T-cell (primary cell): ENCODE data around the gene LY86. TPM values are rescaled to one million over a fixed set of nuclear protein-coding genes. Genes with fewer than 3 reads are reported as not detected.

ENCODE experiments used
- ATAC-seq, 4 experiments: fragments of 200-7000 bp in 3 of 4; fragments of 150-1000 bp in 1 of 4; cut with Tn5 transposase; replicated peaks in 1 of 4; 1 replicate in 3 of 4; 2 replicates in 1 of 4; pipeline ENCODE4 v1.10.0; 2021; ENCODE audit warnings: moderate library complexity in 3 of 4, mild to moderate bottlenecking in 2 of 4, moderate number of reproducible peaks in 1 of 4
- CTCF ChIA-PET, 2 donors: fragments of 300-600 bp; sonication (Branson Sonifier 250); formaldehyde crosslinking; loops; one replicate each; lab custom pipeline; 2022; ENCODE audit warnings: antibody characterized with exemption in 2 of 2; lab: Charles Lee
- POLR2A ChIA-PET, 2 donors: fragments of 300-600 bp; sonication (Branson Sonifier 250); formaldehyde crosslinking; loops; one replicate each; lab custom pipeline; 2022; ENCODE audit warnings: antibody characterized with exemption in 2 of 2; lab: Charles Lee
- DNase-seq, 35 experiments: peaks; one replicate each; pipeline versions ENCODE4 v3.0.0 to v3.0.0-alpha.2; 2013 to 2023
- H3K27ac ChIP-seq: one replicate; pipeline ENCODE4 v1.5.1; 2013; ENCODE audit warnings: low read length
- H3K27me3 ChIP-seq, 2 experiments: replicated peaks in 1 of 2; 1 replicate in 1 of 2; 2 replicates in 1 of 2; pipeline versions ENCODE4 v1.6.1 to v1.7.0; 2013; ENCODE audit warnings: low read length in 1 of 2, mixed read lengths in 1 of 2; ENCODE audit not compliant: control insufficient read depth in 2 of 2, insufficient read depth in 2 of 2; ENCODE audit errors: extremely low read depth in 1 of 2
- H3K36me3 ChIP-seq, 2 donors: 1 replicate in 1 of 2; 2 replicates in 1 of 2; pipeline versions ENCODE4 v1.6.1 to v1.7.0; 2013; ENCODE audit warnings: low read length in 1 of 2; ENCODE audit not compliant: control insufficient read depth in 2 of 2, insufficient read depth in 1 of 2; ENCODE audit errors: extremely low read depth in 1 of 2
- H3K4me1 ChIP-seq, 2 experiments: 1 replicate in 1 of 2; 2 replicates in 1 of 2; pipeline versions ENCODE4 v1.6.1 to v1.7.0; 2013; ENCODE audit warnings: low read length in 2 of 2, mixed read lengths in 1 of 2; ENCODE audit not compliant: insufficient read depth in 2 of 2, control insufficient read depth in 1 of 2; ENCODE audit errors: extremely low read depth in 1 of 2
- H3K4me3 ChIP-seq, 2 donors: 1 replicate in 1 of 2; 2 replicates in 1 of 2; pipeline versions ENCODE4 v1.5.1 to v1.7.0; 2013; ENCODE audit warnings: mild to moderate bottlenecking in 2 of 2, low read length in 1 of 2, moderate library complexity in 1 of 2; ENCODE audit not compliant: control insufficient read depth in 1 of 2; ENCODE audit errors: extremely low read depth in 1 of 2
- H3K9me3 ChIP-seq: 2 replicates; pipeline ENCODE4 v1.7.0; 2013
- H3K27ac Mint-ChIP-seq, 2 donors: one replicate each; pipeline ENCODE4 v1.8.0; 2020 to 2021; ENCODE audit warnings: mild to moderate bottlenecking in 2 of 2, mixed read lengths in 2 of 2
- H3K27me3 Mint-ChIP-seq, 2 donors: one replicate each; pipeline ENCODE4 v1.8.0; 2021 to 2022; ENCODE audit warnings: mixed read lengths in 2 of 2
- H3K36me3 Mint-ChIP-seq: one replicate; pipeline ENCODE4 v1.8.0; 2021; ENCODE audit warnings: mixed read lengths
- H3K4me1 Mint-ChIP-seq, 3 donors: one replicate each; pipeline ENCODE4 v1.8.0; 2020 to 2022; ENCODE audit warnings: mixed read lengths in 3 of 3, mild to moderate bottlenecking in 1 of 3
- H3K4me3 Mint-ChIP-seq, 3 donors: one replicate each; pipeline ENCODE4 v1.8.0; 2020 to 2022; ENCODE audit warnings: mild to moderate bottlenecking in 3 of 3, mixed read lengths in 3 of 3, moderate library complexity in 3 of 3
- H3K9me3 Mint-ChIP-seq, 3 donors: one replicate each; pipeline ENCODE4 v1.8.0; 2020 to 2022; ENCODE audit warnings: mixed read lengths in 3 of 3
- whole genome bisulfite sequencing: methylation state at CpG from one replicate; pipeline ENCODE4 v1.1.5; 2013; ENCODE audit warnings: missing lambda C conversion rate; ENCODE audit not compliant: insufficient coverage; 5-methylcytosine and 5-hydroxymethylcytosine counted together
- total RNA-seq, 35 experiments: library from RNA in 6 of 35; stranded (reverse) in 6 of 35; fragments of 120-200 nt in 1 of 35; gene quantifications; one replicate each; pipeline versions ENCODE4 v1.2.1 to v1.2.4 and lab custom pipeline; 2013 to 2026

The LY86 gene
- total RNA-seq, 5 donors from 2014 or later (not counting 1 experiment from before 2014, with no cell fraction given), result 0.54 to 3.6 (median 2.5) TPM

- Histone ChIP-seq H3K36me3 (peaks cover 0 to 3% of the 10 kb centered on the region in 2 donors), H3K27me3 (peaks cover 0 to 1% of the 10 kb centered on the region in 2 experiments), H3K9me3 (no peaks in the 10 kb centered on the region), H3K27ac (no peak overlapping the region), H3K4me1 (peaks cover 28 to 46% of the 10 kb centered on the region in 2 experiments), H3K4me3 (no peak overlapping the region)
- Mint-ChIP-seq H3K4me3 (peak overlapping the region in 1 of 3 donors; percentile 50), H3K4me1 (peaks cover 57 to 68% (median 57%) of the 10 kb centered on the region in 3 donors), H3K27me3 (no peaks in the 10 kb centered on the region), H3K36me3 (no peaks in the 10 kb centered on the region), H3K9me3 (no peaks in the 10 kb centered on the region), H3K27ac (peak overlapping the region in 1 of 2 donors; percentile 64)
- ATAC-seq (no peak), DNase-seq (no peak)
- ChIA-PET POLR2A (interaction anchor here in 1 of 2 donors (0.6 kb wide), 1 partner anchor 22 kb away, joined by 3 read pairs; no protein-coding TSS in a partner anchor), CTCF (interaction anchor here in 1 of 2 donors (0.7 kb wide), 1 partner anchor 24 kb away, joined by 12 read pairs; no protein-coding TSS in a partner anchor)
- WGBS, result no CpG with 5 or more reads among the region's 1 CpG
Observed at GRCh38 chr6:6585003-6585311, 3.6 kb upstream of the LY86 start.

GRCh38 chr6:6586167-6586566, 2.4 kb upstream of the LY86 start:
- no peak overlapping the region for H3K4me3 ChIP-seq
- H3K9me3 Mint-ChIP-seq, result no peaks in the 10 kb centered on the region
- peaks cover 57 to 71% (median 60%) of the 10 kb centered on the region in 3 donors for H3K4me1 Mint-ChIP-seq
- no peaks in the 10 kb centered on the region for H3K9me3 ChIP-seq
- H3K27ac ChIP-seq, result no peak overlapping the region
- ChIA-PET POLR2A (interaction anchor here in 1 of 2 donors (0.6 kb wide), 1 partner anchor 1863 kb away, joined by 3 read pairs; no protein-coding TSS in a partner anchor), CTCF (no interaction called here)
- peaks cover 29 to 53% of the 10 kb centered on the region in 2 experiments for H3K4me1 ChIP-seq
- 83% methylated on average over 2 of the region's 2 CpGs for WGBS
- no peaks in the 10 kb centered on the region for H3K36me3 Mint-ChIP-seq
- H3K27me3 Mint-ChIP-seq, result no peaks in the 10 kb centered on the region
- H3K27ac Mint-ChIP-seq, result no peak overlapping the region
- H3K36me3 ChIP-seq, result peaks cover 0 to 3% of the 10 kb centered on the region in 2 donors
- ATAC-seq (no peak), DNase-seq (no peak)
- no peak overlapping the region for H3K4me3 Mint-ChIP-seq
- H3K27me3 ChIP-seq, result peaks cover 0 to 3% of the 10 kb centered on the region in 2 experiments

GRCh38 chr6:6586671-6587526, 1.6 kb upstream of the LY86 start:
- H3K27ac Mint-ChIP-seq, result peak overlapping the region; percentile 73 to 90
- WGBS, result 69% methylated on average over 6 of the region's 10 CpGs
- Histone ChIP-seq H3K36me3 (no peaks in the 10 kb centered on the region), H3K4me3 (peak overlapping the region in 1 of 2 donors; percentile 29), H3K27me3 (peaks cover 0 to 3% of the 10 kb centered on the region in 2 experiments), H3K9me3 (no peaks in the 10 kb centered on the region), H3K4me1 (peaks cover 32 to 60% of the 10 kb centered on the region in 2 experiments), H3K27ac (peak overlapping the region; percentile 1)
- peaks cover 0 to 3% (median 0%) of the 10 kb centered on the region in 3 donors for H3K9me3 Mint-ChIP-seq
- ATAC-seq, result peak; percentile 27 to 40 (median 30)
- no peaks in the 10 kb centered on the region for H3K27me3 Mint-ChIP-seq
- no peaks in the 10 kb centered on the region for H3K36me3 Mint-ChIP-seq
- ChIA-PET CTCF (no interaction called here), POLR2A (interaction anchor here in 1 of 2 donors (0.6 kb wide), 2 partner anchors 549 to 1862 kb away, joined by 3 read pairs; no protein-coding TSS in a partner anchor)
- H3K4me3 Mint-ChIP-seq, result peak overlapping the region; percentile 25 to 77 (median 45)
- peaks cover 62 to 74% (median 67%) of the 10 kb centered on the region in 3 donors for H3K4me1 Mint-ChIP-seq
- no peak for DNase-seq

GRCh38 chr6:6587696-6588063, 840 bp upstream of the LY86 start:
- H3K9me3 Mint-ChIP-seq, result peaks cover 0 to 3% (median 0%) of the 10 kb centered on the region in 3 donors
- Histone ChIP-seq H3K36me3 (no peaks in the 10 kb centered on the region), H3K4me3 (no peak overlapping the region), H3K4me1 (peaks cover 40 to 67% of the 10 kb centered on the region in 2 experiments), H3K27me3 (peaks cover 0 to 3% of the 10 kb centered on the region in 2 experiments), H3K27ac (no peak overlapping the region), H3K9me3 (no peaks in the 10 kb centered on the region)
- ChIA-PET POLR2A (interaction anchor here in 1 of 2 donors (0.6 kb wide), 1 partner anchor 23 kb away, joined by 3 read pairs; no protein-coding TSS in a partner anchor), CTCF (no interaction called here)
- DNase-seq (no peak), ATAC-seq (no peak)
- H3K4me3 Mint-ChIP-seq, result peak overlapping the region in 2 of 3 donors; percentile 74 to 77
- peak overlapping the region; percentile 89 to 97 for H3K27ac Mint-ChIP-seq
- no CpG with 5 or more reads among the region's 1 CpG for WGBS
- no peaks in the 10 kb centered on the region for H3K27me3 Mint-ChIP-seq
- H3K36me3 Mint-ChIP-seq, result no peaks in the 10 kb centered on the region
- H3K4me1 Mint-ChIP-seq, result peaks cover 70 to 81% (median 74%) of the 10 kb centered on the region in 3 donors

- H3K4me1 ChIP-seq, result peaks cover 48 to 72% of the 10 kb centered on the region in 2 experiments
Observed at GRCh38 chr6:6588924-6589709, 597 bp downstream of the LY86 start.

More at GRCh38 chr6:6588924-6589709, 597 bp downstream of the LY86 start:
- peak overlapping the region; percentile 35 for H3K27ac ChIP-seq
- H3K27me3 Mint-ChIP-seq, result no peaks in the 10 kb centered on the region
- H3K4me3 ChIP-seq, result peak overlapping the region; percentile 29 to 53
- H3K4me1 Mint-ChIP-seq, result peaks cover 77 to 85% (median 82%) of the 10 kb centered on the region in 3 donors
- ChIA-PET CTCF (interaction anchor here in 1 of 2 donors (1.0 kb wide), 1 partner anchor 8 kb away, joined by 3 read pairs; no protein-coding TSS in a partner anchor), POLR2A (interaction anchor here in 1 of 2 donors (0.5 to 0.6 kb wide), 2 partner anchors 15 to 16 kb away, joined by 3 to 4 read pairs; no protein-coding TSS in a partner anchor)
- no peaks in the 10 kb centered on the region for H3K36me3 Mint-ChIP-seq
- peaks cover 0 to 3% (median 0%) of the 10 kb centered on the region in 3 donors for H3K9me3 Mint-ChIP-seq
- peaks cover 0 to 3% of the 10 kb centered on the region in 2 experiments for H3K27me3 ChIP-seq
- H3K27ac Mint-ChIP-seq, result peak overlapping the region; percentile 89 to 97
- H3K9me3 ChIP-seq, result no peaks in the 10 kb centered on the region
- no peaks in the 10 kb centered on the region for H3K36me3 ChIP-seq
- DNase-seq, result peak in 2 of 35 experiments; percentile 23 to 65
- peak in 3 of 4 experiments; percentile 29 to 43 (median 34) for ATAC-seq
- WGBS, result 86% methylated on average over 2 of the region's 8 CpGs
- H3K4me3 Mint-ChIP-seq, result peak overlapping the region; percentile 74 to 77 (median 75)
